Liver (tissue), 9 donors: ENCODE measurements around the gene DSTN. TPM values are rescaled to one million over a fixed set of nuclear protein-coding genes. Genes with fewer than 3 reads are reported as not detected.

ENCODE experiments used
- DNase-seq: peaks from one replicate; pipeline ENCODE4 v3.0.0-alpha.2; 2017; ENCODE audit warnings: low spot score
- H3K27ac ChIP-seq, 2 donors: one replicate each; pipeline ENCODE4 v1.7.0; 2013; ENCODE audit warnings: inconsistent platforms in 2 of 2, low read length in 2 of 2, control low read depth in 1 of 2, low read depth in 1 of 2, mild to moderate bottlenecking in 1 of 2
- H3K27me3 ChIP-seq, 4 donors: one replicate each; pipeline versions ENCODE4 v1.6.1 to v1.7.0; 2013; ENCODE audit warnings: low read length in 3 of 4, inconsistent platforms in 1 of 4, mild to moderate bottlenecking in 1 of 4, moderate library complexity in 1 of 4; ENCODE audit not compliant: control insufficient read depth in 4 of 4, insufficient read depth in 4 of 4
- H3K36me3 ChIP-seq, 4 donors: one replicate each; pipeline versions ENCODE4 v1.6.1 to v1.7.0; 2013; ENCODE audit warnings: low read length in 3 of 4, mild to moderate bottlenecking in 3 of 4, low read depth in 1 of 4, moderate library complexity in 1 of 4; ENCODE audit not compliant: control insufficient read depth in 4 of 4, insufficient read depth in 3 of 4
- H3K4me1 ChIP-seq, 4 donors: one replicate each; pipeline versions ENCODE4 v1.6.1 to v1.7.0; 2013; ENCODE audit warnings: low read length in 3 of 4, mild to moderate bottlenecking in 3 of 4, moderate library complexity in 1 of 4; ENCODE audit not compliant: control insufficient read depth in 4 of 4, insufficient read depth in 4 of 4
- H3K4me3 ChIP-seq, 3 donors: one replicate each; pipeline versions ENCODE4 v1.6.1 to v1.7.0; 2013; ENCODE audit warnings: low read length in 3 of 3, control low read depth in 1 of 3, low read depth in 1 of 3, mild to moderate bottlenecking in 1 of 3
- H3K9ac ChIP-seq, 2 donors: one replicate each; pipeline ENCODE4 v1.7.0; 2013; ENCODE audit warnings: low read length in 2 of 2, mild to moderate bottlenecking in 2 of 2, moderate library complexity in 2 of 2, control low read depth in 1 of 2, low read depth in 1 of 2
- H3K9me3 ChIP-seq, 4 donors: one replicate each; pipeline versions ENCODE4 v1.6.1 to v1.7.0; 2013; ENCODE audit warnings: low read length in 3 of 4; ENCODE audit not compliant: control insufficient read depth in 4 of 4
- ATF3 ChIP-seq: IDR thresholded peaks from 2 replicates; pipeline ENCODE4 v1.6.1; 2016; ENCODE audit warnings: antibody characterized with exemption
- EGR1 ChIP-seq, 2 donors: IDR thresholded peaks; 2 replicates each; pipeline ENCODE4 v1.6.1; 2016 to 2018; ENCODE audit warnings: antibody characterized with exemption in 2 of 2, low read depth in 2 of 2
- FOXA1 ChIP-seq: IDR thresholded peaks from 2 replicates; pipeline ENCODE4 v1.6.1; 2016; ENCODE audit warnings: antibody characterized with exemption
- FOXA2 ChIP-seq: IDR thresholded peaks from 2 replicates; pipeline ENCODE4 v1.6.1; 2016; ENCODE audit warnings: antibody characterized with exemption
- GABPA ChIP-seq, 2 donors: IDR thresholded peaks in 1 of 2; conservative IDR thresholded peaks in 1 of 2; 2 replicates each; pipeline ENCODE4 v1.6.1; 2016; ENCODE audit warnings: antibody characterized with exemption in 2 of 2, mild to moderate bottlenecking in 1 of 2, moderate library complexity in 1 of 2
- HNF4A ChIP-seq, 2 donors: conservative IDR thresholded peaks; 2 replicates each; pipeline ENCODE4 v1.6.1; 2016; ENCODE audit warnings: antibody characterized with exemption in 2 of 2, mild to moderate bottlenecking in 2 of 2
- HNF4G ChIP-seq: IDR thresholded peaks from 2 replicates; pipeline ENCODE4 v1.6.1; 2016; ENCODE audit warnings: antibody characterized with exemption
- JUND ChIP-seq, 2 donors: IDR thresholded peaks; 2 replicates each; pipeline ENCODE4 v1.6.1; 2016; ENCODE audit warnings: antibody characterized with exemption in 2 of 2
- MAX ChIP-seq: IDR thresholded peaks from 2 replicates; pipeline ENCODE4 v1.6.1; 2016; ENCODE audit warnings: antibody characterized with exemption
- NR2F2 ChIP-seq: IDR thresholded peaks from 2 replicates; pipeline ENCODE4 v1.6.1; 2016; ENCODE audit warnings: antibody characterized with exemption
- RAD21 ChIP-seq, 2 donors: IDR thresholded peaks; 2 replicates each; pipeline ENCODE4 v1.6.1; 2016; ENCODE audit warnings: antibody characterized with exemption in 2 of 2, mild to moderate bottlenecking in 2 of 2
- RXRA ChIP-seq, 2 donors: IDR thresholded peaks; 2 replicates each; pipeline ENCODE4 v1.6.1; 2017 to 2018; ENCODE audit warnings: antibody characterized with exemption in 2 of 2, mild to moderate bottlenecking in 1 of 2
- SP1 ChIP-seq: IDR thresholded peaks from 2 replicates; pipeline ENCODE4 v1.6.1; 2018; ENCODE audit warnings: antibody characterized with exemption, mild to moderate bottlenecking
- TAF1 ChIP-seq: conservative IDR thresholded peaks from 2 replicates; pipeline ENCODE4 v1.6.1; 2016; ENCODE audit warnings: antibody characterized with exemption, mild to moderate bottlenecking
- YY1 ChIP-seq: IDR thresholded peaks from 2 replicates; pipeline ENCODE4 v1.6.1; 2016; ENCODE audit warnings: antibody characterized with exemption, mild to moderate bottlenecking
- whole genome bisulfite sequencing: extraction: QIAGEN DNeasy Blood & Tissue Kit; methylation state at CpG from one replicate; pipeline ENCODE4 v1.1.7; 2013; 5-methylcytosine and 5-hydroxymethylcytosine counted together
- polyA plus RNA-seq, 2 donors: library from polyadenylated mRNA; stranded (reverse) in 1 of 2; unstranded in 1 of 2; fragments of 200-250 nt in 1 of 2; fragments of >200 nt in 1 of 2; fragmentation: Nextera tagmentation in 1 of 2; extraction: Ambion mirVana in 1 of 2; gene quantifications; one replicate each; pipeline versions ENCODE4 v1.2.1 to v1.2.3, GENCODE V29; 2013 to 2015
- total RNA-seq, 2 donors: library from RNA; depleted of rRNA; stranded (reverse); fragments of >200 nt; gene quantifications; one replicate each; pipeline ENCODE4 v1.2.3, GENCODE V29; 2014
- TF ChIP-seq, protein P1 (sequence below): IDR thresholded peaks from 2 replicates; pipeline ENCODE4 v1.6.1; 2016; ENCODE audit warnings: antibody characterized with exemption
- TF ChIP-seq, protein P2 (sequence below): fragments of 150-350 bp; IDR thresholded peaks from 2 replicates; pipeline ENCODE4 v1.5.1; 2017; ENCODE audit warnings: improper control_type of control experiment, low read depth, low read length; ENCODE audit not compliant: missing input control
- TF ChIP-seq, protein P3 (sequence below): IDR thresholded peaks from 2 replicates; pipeline ENCODE4 v1.6.1; 2016; ENCODE audit warnings: antibody characterized with exemption, mild to moderate bottlenecking
- donor health status: healthy.
- donor health status: healthy.
- donor health status: healthy.
- donor health status: healthy.
- donor health status: healthy.

Gene DSTN
- total and polyA plus RNA-seq, 4 donors: 39.9 to 137 (median 108) TPM

DNA sequence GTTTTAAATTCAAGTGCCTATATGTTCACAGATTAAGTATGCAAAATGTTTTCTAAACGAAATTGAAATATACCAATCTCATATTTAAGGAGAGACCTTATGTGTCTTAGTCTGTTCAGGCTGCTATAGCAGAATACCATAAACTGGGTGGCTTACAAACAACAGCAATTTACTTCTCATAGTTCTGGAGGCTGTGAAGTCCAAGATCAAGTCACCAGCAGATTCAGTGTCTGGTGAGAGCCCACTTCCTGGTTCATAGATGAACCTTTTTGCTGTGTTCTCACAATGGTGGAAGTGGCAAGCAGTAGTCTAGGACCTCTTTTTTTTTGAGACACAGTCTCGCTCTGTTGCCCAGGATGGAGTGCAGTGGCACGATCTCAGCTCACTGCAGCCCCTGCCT, 3.5 kb upstream of the DSTN start:
- Histone ChIP-seq H3K9me3 (no peaks in the 10 kb centered on the region), H3K4me1 (peaks cover 7 to 18% (median 11%) of the 10 kb centered on the region in 4 donors), H3K36me3 (no peaks in the 10 kb centered on the region), H3K9ac (no peak overlapping the region), H3K4me3 (no peak overlapping the region), H3K27ac (no peak overlapping the region), H3K27me3 (no peaks in the 10 kb centered on the region)
- no peak for TF ChIP-seq SP1
- TF ChIP-seq, protein P1, sequence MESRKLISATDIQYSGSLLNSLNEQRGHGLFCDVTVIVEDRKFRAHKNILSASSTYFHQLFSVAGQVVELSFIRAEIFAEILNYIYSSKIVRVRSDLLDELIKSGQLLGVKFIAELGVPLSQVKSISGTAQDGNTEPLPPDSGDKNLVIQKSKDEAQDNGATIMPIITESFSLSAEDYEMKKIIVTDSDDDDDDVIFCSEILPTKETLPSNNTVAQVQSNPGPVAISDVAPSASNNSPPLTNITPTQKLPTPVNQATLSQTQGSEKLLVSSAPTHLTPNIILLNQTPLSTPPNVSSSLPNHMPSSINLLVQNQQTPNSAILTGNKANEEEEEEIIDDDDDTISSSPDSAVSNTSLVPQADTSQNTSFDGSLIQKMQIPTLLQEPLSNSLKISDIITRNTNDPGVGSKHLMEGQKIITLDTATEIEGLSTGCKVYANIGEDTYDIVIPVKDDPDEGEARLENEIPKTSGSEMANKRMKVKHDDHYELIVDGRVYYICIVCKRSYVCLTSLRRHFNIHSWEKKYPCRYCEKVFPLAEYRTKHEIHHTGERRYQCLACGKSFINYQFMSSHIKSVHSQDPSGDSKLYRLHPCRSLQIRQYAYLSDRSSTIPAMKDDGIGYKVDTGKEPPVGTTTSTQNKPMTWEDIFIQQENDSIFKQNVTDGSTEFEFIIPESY: no peak
- DNase-seq: no peak
- 92% methylated on average over 3 of the region's 3 CpGs for WGBS

GRCh38 chr20:17568045-17568788, 1.7 kb upstream of the DSTN start:
- Histone ChIP-seq H3K36me3 (no peaks in the 10 kb centered on the region), H3K27me3 (no peaks in the 10 kb centered on the region), H3K9me3 (no peaks in the 10 kb centered on the region), H3K27ac (peak overlapping the region; percentile 3 to 96), H3K4me1 (peaks cover 8 to 33% (median 27%) of the 10 kb centered on the region in 4 donors), H3K9ac (peak overlapping the region in 1 of 2 donors; percentile 54), H3K4me3 (no peak overlapping the region)
- no peak for TF ChIP-seq SP1
- TF ChIP-seq, protein P2, sequence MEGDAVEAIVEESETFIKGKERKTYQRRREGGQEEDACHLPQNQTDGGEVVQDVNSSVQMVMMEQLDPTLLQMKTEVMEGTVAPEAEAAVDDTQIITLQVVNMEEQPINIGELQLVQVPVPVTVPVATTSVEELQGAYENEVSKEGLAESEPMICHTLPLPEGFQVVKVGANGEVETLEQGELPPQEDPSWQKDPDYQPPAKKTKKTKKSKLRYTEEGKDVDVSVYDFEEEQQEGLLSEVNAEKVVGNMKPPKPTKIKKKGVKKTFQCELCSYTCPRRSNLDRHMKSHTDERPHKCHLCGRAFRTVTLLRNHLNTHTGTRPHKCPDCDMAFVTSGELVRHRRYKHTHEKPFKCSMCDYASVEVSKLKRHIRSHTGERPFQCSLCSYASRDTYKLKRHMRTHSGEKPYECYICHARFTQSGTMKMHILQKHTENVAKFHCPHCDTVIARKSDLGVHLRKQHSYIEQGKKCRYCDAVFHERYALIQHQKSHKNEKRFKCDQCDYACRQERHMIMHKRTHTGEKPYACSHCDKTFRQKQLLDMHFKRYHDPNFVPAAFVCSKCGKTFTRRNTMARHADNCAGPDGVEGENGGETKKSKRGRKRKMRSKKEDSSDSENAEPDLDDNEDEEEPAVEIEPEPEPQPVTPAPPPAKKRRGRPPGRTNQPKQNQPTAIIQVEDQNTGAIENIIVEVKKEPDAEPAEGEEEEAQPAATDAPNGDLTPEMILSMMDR: no peak
- no peak for TF ChIP-seq JUND (IDR thresholded peaks at IDR 0.05)
- TF ChIP-seq TAF1: no peak
- TF ChIP-seq, protein P3, sequence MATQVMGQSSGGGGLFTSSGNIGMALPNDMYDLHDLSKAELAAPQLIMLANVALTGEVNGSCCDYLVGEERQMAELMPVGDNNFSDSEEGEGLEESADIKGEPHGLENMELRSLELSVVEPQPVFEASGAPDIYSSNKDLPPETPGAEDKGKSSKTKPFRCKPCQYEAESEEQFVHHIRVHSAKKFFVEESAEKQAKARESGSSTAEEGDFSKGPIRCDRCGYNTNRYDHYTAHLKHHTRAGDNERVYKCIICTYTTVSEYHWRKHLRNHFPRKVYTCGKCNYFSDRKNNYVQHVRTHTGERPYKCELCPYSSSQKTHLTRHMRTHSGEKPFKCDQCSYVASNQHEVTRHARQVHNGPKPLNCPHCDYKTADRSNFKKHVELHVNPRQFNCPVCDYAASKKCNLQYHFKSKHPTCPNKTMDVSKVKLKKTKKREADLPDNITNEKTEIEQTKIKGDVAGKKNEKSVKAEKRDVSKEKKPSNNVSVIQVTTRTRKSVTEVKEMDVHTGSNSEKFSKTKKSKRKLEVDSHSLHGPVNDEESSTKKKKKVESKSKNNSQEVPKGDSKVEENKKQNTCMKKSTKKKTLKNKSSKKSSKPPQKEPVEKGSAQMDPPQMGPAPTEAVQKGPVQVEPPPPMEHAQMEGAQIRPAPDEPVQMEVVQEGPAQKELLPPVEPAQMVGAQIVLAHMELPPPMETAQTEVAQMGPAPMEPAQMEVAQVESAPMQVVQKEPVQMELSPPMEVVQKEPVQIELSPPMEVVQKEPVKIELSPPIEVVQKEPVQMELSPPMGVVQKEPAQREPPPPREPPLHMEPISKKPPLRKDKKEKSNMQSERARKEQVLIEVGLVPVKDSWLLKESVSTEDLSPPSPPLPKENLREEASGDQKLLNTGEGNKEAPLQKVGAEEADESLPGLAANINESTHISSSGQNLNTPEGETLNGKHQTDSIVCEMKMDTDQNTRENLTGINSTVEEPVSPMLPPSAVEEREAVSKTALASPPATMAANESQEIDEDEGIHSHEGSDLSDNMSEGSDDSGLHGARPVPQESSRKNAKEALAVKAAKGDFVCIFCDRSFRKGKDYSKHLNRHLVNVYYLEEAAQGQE: no peak
- TF ChIP-seq MAX: no peak
- no peak for TF ChIP-seq RXRA (IDR thresholded peaks at IDR 0.05)
- TF ChIP-seq GABPA (IDR thresholded peaks at IDR 0.05 in 1 of 2, conservative IDR thresholded peaks at IDR 0.05 in 1 of 2): no peak
- no peak for TF ChIP-seq EGR1 (IDR thresholded peaks at IDR 0.05; ENCODE audit: low read depth in 2 of 2)
- no peak for TF ChIP-seq HNF4A (conservative IDR thresholded peaks at IDR 0.05)
- TF ChIP-seq RAD21 (IDR thresholded peaks at IDR 0.05): no peak
- no peak for TF ChIP-seq HNF4G
- TF ChIP-seq ATF3: no peak
- TF ChIP-seq, protein P1: no peak
- no peak for TF ChIP-seq FOXA1
- no peak for TF ChIP-seq FOXA2
- TF ChIP-seq NR2F2: no peak
- TF ChIP-seq YY1: no peak
- 88% methylated on average over 6 of the region's 6 CpGs for WGBS
- no peak for DNase-seq
